Occipital lobe (tissue), 2 donors: ENCODE measurements around the gene NSMF. TPM values are rescaled to one million over a fixed set of nuclear protein-coding genes. Genes with fewer than 3 reads are reported as not detected.

Experiments
- DNase-seq: peaks from one replicate; lab custom pipeline; 2025; lab: John Stamatoyannopoulos, UW
- total RNA-seq: library from RNA; depleted of rRNA; stranded (reverse); fragments of >200 nt; gene quantifications from one replicate; pipeline ENCODE4 v1.2.3, GENCODE V29; 2014

Gene NSMF
- total RNA-seq, 1 donor from 2014 or later: 35.7 TPM

DNA sequence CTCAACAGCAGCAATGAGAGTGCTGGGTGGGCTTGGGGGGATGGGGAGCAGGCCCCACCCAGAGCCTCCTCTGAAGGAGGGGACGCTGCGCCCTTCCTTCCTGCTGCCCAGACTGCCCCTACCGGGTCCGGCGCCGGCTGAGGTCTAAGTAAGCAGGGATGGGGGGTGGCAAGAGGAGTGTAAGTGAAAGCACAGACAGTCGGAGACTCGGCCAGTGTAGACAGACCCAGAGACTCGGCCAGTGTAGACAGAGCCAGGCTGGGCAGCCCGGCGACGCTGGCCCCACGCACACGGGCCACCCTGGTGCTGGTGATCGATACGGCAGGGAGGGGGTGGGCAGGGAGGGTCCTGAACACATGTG is 10.6 kb downstream of the NSMF start:
- no peak for DNase-seq

DNA sequence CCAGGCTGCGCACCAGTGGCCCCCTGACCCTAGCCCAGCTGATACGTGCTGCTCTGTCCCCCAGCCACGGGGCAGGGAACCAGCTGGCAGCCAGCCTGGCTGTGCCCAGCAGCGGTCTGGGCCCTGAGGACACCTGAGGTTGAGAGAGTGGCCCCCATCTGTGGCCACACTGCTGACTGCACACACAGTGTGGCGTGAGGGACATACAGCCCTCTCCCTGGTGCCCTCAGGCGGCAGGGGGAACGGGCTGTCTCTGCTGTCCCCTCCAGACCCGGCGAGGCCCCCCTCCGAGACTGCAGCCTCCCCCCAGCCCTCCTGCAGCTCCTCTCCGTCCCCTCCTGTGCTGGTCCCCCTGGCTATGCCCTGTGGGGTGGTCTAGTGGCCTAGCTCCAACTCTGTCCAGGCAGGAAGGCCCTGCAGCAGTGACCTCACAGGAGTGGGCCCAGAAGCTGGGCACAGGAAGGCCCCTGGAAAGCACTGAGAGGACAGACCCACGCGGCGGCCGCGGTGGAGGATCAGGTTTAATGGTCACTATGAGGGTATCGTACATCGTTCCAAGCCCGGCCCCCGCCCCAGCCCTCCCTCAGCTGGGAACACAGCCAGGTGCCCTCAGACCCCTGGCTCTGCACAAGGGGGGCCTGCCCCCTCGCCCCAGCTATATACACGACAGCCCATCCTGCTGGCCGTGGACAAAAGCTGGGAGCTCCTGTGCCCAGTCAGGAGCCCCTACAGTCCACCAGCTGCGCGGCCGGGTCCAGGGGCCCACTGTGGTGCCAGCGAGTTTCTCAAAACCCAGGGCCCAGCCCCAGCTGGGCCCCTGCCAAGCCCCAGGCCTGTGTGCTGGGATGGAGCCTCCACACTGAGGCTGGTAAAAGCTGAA is 11.2 kb downstream of the NSMF start:
- no peak for DNase-seq

DNA sequence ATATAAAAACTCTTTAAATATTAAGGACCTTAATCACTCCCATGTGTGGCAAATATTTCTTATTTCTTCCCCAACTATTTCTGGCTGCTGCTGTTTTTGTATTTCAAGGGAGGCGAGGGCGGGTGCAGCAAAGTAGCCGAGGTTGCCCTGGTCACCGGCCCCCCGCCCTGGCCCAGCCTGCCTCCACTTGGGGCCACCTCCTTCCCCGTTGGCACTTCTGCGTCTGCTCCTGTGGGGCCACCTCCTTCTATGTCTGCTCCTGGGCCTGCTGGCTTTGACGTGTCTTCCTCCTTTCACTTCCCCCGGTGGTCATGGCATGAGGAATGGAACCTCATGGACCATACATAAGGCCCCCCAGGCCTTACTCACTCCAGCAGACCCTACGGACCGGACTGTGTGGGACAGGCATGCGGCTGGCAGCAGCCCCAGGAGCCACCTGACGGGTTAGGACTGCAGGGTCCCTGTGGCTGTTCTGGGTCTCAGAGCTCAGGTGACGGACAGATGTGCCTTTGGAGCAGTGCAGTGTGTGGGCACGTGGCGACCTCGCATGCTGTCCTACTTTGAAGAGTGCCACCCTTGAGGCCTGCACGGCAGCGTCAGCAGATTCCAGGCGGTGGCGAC is 12.2 kb downstream of the NSMF start:
- no peak for DNase-seq

DNA sequence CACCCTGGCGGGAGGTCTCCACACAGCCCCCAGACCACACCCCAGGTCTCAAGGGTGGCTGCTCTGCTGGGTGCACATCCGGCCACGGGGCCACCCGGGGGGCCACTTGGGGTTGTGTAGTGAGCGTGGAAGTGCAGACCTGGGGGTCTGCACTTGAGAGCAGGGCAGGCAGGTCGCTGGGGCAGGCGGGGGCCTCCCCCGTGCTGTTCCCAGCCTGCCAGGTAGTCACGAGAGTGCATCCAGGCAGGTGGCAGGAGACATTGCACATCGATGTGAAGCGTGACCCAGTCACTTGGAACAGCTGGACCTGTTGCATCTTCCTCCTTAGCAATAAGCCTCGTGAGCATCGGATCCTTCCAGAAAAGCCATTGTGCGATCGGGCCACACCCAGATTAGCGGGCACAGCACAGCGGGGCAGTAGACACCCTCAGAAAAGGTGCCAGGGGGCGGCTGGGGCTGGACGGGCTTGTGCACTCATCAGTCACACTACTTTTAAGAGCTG is 13.2 kb downstream of the NSMF start:
- no peak for DNase-seq

DNA sequence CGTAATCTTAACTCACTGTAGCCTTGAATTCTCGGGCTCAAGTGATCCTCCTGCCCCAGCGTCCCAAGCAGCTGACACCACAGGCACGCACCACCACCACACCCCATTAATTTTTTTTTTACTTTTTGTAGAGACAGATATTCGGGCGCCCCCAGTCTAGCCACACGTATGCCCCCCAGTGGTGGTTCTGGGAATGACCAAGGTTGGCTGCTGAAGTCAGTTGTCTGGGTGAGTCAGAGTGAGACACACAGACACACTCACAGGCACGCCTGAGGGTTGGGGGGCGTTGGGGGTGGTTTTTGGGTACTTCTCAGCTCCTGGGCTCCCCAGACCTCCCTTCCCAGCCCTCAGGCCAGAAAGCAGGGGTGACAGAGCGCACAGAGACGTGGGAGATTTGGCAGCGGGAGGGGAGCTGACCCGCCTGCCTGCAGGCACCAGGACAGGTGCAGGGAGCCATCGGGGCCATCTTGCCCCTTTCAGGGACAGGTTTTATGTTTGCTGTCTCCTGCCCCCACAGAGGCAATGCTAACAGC is 13.8 kb downstream of the NSMF start:
- DNase-seq: peak; percentile 65

DNA sequence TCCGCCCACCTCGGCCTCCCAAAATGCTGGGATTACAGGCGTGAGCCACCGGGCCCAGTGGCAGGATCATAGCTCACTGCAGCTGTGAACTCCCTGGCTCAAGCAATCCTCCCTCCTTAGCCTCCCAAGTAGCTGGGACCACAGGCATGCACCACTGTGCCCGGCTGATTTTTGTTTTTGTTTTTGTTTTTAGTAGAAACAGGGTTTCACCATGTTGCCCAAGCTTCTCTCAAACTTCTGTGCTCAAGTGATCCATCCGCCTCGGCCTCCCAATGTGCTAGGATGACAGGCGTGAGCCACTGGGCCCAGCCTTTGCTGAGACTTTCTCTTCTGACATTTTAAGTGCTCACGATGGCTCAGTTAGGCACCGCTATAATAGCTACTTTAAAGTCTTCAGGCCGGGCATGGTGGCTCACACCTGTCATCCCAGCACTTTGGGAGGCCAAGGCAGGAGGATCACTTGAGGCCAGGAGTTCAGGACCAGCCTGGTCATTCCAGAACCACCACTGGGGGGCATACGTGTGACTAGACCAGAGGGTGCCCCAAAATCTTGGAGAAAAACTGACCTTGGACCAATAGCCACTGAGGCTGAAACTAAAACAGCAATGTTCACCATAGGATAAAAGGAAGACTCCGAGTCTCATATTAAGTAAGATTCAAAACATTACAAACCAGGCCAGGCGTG is 14.9 kb downstream of the NSMF start:
- no peak for DNase-seq

DNA sequence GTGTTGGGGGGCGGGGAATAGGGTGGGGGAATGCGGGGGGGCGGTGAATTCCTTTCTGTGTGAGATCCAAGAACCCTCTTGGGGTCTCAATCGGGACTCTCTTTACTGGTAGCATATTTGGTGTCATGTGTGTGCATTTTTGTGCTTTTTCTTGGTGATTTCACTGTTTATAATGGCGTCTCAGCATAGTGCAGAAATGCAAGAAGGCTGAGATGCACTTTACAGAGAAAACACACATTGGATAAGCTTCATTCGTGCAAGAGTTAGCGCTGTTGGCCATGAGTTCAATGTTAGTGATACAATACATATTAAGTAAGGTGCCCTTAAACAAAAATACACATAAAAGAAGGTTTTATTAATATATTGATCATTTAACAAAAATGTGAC is 17.2 kb downstream of the NSMF start:
- no peak for DNase-seq

DNA sequence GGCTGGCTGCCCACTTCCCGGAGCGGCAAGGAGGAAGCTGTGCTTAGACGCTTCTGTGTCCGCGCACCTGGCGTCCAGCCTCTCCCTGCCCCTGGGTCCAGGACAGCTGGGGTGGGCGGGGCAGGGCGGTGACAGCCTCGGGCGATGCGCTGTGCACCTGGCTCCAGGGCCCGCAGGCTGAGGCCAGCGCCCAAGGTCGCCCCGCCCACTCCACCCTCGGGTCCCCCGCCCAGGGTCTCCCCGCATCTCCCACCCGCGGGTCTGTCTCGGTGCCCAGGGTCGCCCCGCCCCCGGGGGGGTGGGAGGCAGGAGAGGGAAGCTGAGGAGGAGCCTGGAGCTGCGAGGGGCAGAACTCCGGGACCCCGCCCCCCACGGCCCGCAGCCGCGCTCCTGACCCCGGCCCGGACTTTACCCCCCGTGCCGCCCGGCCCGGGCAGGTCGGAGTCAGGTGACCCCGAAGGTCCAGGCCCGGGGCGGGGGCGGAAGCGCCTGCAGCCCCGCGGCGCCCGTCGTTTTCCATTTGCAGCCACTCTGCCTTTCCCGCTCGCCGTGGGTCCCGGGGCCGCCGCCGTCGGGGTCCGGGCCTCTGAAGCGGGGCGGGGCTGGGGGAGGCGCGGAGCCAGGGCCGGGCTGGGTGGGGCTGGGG is 17.7 kb downstream of the NSMF start, which contains the start of gene ENTPD8:
Gene ENTPD8, minus strand, starts transcription at position 69 of the 646 bp plus-strand sequence. CDS start 3,072 bp downstream, outside the sequence.
- DNase-seq: no peak

DNA sequence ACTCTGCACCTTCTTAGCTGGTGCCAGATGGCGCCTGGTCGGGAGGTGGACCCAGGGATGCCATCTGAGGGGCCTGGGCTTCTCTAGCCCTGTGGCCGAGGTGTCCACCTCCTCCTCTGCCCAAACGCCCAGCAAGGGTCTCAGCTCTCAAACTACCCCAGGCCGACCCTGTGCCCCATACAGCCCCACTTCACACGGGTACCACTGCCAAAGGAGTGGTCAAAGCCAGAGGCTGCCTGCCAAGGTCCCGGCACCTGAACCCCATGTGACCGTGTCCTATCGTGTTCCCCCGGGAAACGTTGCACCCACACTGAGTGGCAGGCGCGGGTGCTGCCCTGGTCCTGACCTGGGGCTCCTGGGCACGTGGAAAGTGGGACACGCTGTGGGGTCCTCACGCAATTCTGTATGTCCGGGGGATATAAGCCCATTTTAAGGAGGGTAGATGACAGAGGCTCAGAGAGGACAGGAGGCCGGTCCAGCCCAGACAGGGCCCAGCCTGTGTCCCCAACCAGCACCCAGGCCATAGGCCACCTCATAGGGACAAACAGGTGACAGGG is 19.9 kb downstream of the NSMF start:
- no peak for DNase-seq

DNA sequence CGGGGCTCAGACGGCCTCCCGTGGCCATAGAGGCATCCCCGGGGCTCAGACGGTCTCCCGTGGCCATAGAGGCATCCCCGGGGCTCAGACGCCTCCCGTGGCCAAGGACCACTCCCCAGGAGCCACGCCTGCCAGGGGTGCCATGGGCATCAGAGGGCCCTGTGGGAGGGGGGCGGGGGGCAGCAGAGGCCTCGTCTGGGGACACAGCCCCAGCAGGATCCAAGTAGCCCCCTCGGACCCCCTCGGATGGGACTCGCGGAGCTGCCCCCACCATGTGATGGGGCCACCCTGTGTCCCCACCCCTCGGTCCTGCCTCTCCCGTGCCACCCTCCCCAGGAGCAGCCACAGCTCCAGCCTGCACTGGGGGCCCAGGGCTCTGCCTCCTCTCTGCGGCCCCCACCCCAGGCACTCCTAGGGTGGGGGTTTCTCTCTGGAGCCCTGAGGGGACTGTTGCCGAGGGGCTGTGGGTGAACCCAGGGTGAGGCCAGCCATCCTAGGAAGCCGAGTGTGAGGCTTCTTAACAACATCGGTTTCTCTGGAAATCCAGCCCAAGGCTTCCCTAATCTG is 20.5 kb downstream of the NSMF start:
- DNase-seq: no peak

DNA sequence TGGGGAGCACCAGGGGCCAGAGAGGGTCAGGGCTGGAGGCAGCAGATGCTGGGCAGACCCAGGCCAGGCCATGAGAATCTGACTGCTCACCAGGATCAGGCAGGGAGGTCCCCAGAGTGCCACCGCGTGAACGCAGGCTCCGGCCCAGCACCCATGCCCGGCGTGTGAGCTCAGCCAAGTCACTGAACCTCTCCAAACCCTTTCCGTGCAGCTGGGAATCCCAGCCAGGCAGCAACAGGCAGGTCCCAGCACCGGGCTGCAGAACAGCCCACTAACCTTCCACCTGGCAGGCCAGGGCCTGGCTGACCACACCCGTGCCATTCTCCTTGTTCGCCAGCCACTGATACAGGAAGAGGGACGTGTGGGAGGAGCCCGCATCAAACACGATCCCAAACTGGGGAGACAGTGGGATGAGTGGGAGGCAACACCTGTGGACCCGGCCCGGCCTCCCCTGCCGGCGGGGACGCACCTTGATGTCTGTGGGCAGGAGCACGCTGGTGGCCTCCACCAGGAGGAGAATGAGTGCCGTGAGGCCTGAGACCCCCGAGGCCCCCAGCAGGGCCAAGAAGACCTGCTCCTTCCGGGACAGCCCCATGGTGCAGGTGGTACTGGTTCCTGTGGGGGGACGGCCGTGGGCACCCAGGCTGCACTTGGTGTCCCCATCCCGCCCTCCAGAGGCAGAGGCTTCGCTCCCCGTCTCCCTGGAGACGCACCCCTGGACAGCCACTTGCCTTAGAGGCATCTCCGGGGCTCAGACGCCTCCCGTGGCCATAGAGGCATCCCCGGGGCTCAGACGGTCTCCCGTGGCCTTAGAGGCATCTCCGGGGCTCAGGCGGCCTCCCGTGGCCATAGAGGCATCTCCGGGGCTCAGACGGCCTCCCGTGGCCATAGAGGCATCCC is 21.2 kb downstream of the NSMF start:
- DNase-seq: no peak

DNA sequence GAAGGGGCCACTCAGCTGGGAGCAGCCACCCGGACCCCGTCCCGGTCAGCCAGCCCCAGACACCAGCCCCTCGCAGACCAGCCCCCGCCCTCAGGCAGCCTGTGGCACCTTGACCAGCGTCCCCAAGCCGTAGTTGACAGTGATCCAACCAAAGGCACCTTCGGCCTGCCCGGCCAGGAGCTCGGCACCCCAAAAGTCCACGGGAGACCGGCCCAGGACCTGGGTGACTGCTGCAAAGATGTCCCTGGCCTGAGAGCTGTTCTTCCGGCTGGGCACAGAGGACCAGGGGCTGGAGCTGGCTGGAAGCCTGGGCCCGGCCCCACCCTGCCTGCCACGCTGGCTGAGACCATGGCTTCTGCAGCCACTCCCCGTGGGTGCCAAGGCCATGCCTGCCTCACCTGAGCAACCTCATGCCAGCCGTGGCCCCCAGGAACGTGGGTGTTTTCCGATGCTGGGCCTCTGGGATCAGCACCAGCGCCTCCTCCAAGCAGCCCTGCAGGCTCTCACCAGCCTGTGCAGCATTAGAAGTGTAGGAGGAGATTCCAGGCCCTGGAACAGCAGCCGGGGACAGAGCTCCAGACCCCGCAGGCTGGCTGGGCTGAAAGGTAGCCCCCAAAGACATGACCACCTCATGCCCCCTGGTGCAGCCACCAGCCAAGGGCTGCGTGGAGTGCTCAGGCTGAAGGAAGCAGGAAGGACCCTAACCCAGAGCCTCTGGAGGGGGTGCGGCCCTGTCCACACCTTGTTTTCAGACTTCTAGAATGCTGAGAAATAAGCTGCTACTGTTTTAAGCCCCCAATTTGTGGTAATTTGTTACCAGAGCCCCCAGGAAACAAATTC is 22.2 kb downstream of the NSMF start:
- no peak for DNase-seq

DNA sequence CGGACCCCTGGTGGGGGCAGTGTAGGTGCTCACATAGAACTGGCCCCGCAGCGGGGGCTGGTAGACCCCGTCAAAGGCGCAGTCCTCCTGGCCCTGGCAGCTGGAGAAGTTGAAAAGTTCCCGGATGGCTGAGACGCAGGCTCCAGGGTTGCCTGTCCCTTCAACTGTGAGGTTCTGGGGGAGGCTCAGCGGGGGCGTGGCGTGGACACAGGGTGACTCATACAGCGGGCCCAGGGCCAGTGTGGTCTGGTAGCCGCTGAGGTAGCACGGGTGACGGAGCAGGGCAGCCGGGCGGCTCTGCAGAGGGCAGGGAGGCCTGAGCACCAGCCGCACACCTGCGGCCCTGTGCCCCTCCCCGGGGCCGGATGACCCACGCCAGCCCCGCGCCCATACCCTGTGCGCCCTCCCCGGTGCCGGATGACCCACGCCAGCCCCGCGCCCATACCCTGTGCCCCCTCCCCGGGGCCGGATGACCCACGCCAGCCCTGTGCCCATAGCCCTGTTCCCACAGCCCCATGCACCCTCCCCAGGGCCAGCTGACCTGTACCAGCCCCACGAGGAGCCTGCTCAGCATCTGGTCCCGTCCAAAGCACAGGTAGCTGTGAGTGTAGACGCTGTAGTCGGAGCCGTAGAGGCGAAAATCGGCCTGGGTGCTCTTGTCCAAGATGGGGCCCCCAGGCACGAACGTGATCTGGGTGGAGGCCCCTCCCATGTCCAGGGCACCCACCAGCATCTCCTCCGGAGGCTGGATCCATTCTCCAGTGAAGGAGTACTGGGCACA is 23.0 kb downstream of the NSMF start:
- DNase-seq: no peak

DNA sequence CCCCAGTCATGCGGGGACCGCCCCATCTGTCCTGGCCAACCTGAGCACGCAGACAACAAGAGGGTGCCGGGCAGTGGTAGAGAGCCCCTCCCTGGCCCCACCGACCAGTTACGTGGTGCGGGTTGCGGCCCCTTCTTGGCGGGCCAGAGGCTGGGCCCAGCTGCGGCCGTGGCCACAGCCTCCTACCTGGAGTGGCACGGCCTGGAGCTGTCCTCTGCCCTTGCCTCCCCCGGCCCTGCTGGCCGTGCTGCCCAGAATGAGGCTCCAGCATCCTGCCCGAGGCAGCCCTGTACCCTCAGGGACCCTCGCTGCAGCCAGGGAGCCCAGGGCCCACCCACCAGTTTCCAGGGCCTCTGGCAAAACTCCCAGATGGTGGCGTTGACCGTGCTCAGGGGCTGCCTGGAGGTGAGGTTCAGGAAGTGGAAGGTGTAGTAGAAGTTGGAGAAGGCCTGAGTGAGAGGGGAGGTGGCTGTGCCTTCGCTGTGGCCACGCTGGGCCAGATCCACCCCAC is 23.7 kb downstream of the NSMF start:
- no peak for DNase-seq

DNA sequence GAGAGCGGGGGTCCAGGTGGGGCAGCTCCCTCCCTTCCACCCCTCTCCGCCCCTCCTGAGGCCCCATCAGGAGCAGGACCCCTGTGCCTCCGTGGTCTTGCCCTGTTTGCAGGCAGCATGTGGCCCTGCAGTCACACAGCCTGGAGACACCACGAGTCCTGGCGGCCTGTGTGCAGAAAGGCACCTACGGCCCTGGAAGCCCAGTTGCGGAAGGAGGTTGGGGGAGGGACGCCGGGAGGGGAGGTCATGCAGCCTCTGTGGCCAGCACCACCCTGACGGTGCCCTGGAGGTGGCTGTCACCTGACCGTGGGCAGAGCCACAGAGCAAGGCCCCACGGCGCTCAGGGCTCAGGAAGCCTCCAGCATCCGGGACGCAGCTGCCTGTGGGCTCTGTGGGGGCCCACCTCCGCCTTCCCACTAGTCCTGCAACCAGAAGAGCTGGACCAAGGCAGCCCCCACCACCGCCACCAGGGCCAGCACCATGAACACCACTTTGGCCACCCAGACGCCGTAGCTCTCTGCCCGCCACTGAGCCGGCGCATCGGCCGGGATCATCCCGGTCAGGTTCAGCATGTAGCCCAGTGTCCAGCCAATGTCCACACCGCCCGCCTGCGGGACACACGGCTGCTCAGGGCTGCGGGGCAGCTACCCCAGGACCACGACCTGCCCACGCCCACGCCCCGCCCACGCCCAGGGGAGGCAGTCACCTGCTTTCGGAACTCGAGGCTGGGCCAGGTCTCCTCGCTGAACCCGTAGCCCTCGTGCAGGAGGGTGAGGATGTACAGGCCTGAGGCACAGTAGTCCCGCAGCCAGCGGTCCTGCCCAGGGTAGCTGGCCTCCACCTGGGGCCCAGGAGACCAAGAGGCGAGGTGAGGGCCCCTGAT is 24.4 kb downstream of the NSMF start:
- DNase-seq: no peak

DNA sequence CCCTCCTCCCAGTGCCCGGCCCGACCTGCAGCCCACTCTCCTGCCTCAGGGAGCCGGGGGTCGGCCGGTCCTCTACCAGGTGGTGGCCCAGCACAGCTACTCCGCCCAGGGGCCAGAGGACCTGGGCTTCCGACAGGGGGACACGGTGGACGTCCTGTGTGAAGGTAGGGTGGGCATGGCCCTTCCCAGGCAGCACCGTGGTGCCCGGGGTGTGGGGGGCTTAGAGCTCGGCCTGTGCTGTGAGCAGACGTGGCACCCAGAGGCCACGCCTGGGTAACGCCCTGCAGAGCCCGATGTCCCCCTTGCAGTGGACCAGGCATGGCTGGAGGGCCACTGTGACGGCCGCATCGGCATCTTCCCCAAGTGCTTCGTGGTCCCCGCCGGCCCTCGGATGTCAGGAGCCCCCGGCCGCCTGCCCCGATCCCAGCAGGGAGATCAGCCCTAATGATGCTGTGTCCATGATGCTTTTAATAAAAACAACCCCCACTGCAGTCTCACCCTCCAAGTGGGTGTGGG is 25.2 kb downstream of the NSMF start:
- DNase-seq: no peak
